Keratinocyte (primary cell): ENCODE results near the gene MAPKBP1.

Experiments used
- EZH2 ChIP-seq: IDR thresholded peaks from one replicate; pipeline ENCODE4 v1.6.1; 2012; ENCODE audit warnings: inconsistent platforms, mild to moderate bottlenecking, low read length, moderate library complexity
- TF ChIP-seq, protein P1 (sequence below), 3 experiments: IDR thresholded peaks in 1 of 3; conservative IDR thresholded peaks in 1 of 3; optimal IDR thresholded peaks in 1 of 3; 2 replicates in 2 of 3; 3 replicates in 1 of 3; pipeline versions ENCODE3 to v1.5.1; 2011; ENCODE audit warnings: low read length in 3 of 3, mild to moderate bottlenecking in 3 of 3, moderate library complexity in 2 of 3, control low read depth in 1 of 3, inconsistent platforms in 1 of 3; ENCODE audit not compliant: insufficient read depth in 2 of 3; ENCODE audit errors: extremely low read depth in 1 of 3

DNA sequence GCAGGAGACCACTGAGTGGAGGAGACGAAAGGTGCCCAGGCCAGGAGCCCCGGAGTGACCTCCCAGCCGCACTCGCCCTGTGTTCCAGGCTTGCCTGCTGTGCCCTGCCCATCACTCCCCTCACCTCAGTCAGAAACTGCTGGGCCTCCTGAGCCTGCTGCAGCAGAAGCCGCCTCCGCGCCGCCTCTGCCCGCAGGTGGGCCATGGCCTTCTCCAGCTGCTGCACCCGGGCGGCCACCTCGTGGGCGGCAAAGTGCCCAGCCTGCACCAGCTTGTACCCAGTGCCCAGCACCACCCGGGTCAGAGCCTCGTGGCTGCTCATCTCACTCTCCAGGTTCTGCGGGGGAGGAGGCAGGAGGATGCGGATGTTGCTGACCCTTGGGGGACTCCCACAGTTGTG lies 82.0 kb downstream of the MAPKBP1 start:
- TF ChIP-seq EZH2, result no peak
- TF ChIP-seq, protein P1, sequence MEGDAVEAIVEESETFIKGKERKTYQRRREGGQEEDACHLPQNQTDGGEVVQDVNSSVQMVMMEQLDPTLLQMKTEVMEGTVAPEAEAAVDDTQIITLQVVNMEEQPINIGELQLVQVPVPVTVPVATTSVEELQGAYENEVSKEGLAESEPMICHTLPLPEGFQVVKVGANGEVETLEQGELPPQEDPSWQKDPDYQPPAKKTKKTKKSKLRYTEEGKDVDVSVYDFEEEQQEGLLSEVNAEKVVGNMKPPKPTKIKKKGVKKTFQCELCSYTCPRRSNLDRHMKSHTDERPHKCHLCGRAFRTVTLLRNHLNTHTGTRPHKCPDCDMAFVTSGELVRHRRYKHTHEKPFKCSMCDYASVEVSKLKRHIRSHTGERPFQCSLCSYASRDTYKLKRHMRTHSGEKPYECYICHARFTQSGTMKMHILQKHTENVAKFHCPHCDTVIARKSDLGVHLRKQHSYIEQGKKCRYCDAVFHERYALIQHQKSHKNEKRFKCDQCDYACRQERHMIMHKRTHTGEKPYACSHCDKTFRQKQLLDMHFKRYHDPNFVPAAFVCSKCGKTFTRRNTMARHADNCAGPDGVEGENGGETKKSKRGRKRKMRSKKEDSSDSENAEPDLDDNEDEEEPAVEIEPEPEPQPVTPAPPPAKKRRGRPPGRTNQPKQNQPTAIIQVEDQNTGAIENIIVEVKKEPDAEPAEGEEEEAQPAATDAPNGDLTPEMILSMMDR (optimal IDR thresholded peaks at IDR 0.05 in 1 of 3, IDR thresholded peaks at IDR 0.05 in 1 of 3, conservative IDR thresholded peaks at IDR 0.05 in 1 of 3; ENCODE audit: extremely low read depth in 1 of 3, insufficient read depth in 2 of 3, low read length in 3 of 3), result no peak
